CD4-positive, alpha-beta T cell treated with Interleukin-6 at 100 ng/mL for 8 hours (primary cell): Measurements from ENCODE around the gene RIMBP3C.
"Not testable (repeated sequence)": the region's sequence is repeated elsewhere in the genome, so short reads cannot be mapped to it uniquely, and the experiment has no call there.

Experiments
- DNase-seq: peaks from one replicate; pipeline ENCODE4 v3.0.0-alpha.2; 2020; ENCODE audit warnings: mixed read lengths, low spot score

RIMBP3C gene, protein sequence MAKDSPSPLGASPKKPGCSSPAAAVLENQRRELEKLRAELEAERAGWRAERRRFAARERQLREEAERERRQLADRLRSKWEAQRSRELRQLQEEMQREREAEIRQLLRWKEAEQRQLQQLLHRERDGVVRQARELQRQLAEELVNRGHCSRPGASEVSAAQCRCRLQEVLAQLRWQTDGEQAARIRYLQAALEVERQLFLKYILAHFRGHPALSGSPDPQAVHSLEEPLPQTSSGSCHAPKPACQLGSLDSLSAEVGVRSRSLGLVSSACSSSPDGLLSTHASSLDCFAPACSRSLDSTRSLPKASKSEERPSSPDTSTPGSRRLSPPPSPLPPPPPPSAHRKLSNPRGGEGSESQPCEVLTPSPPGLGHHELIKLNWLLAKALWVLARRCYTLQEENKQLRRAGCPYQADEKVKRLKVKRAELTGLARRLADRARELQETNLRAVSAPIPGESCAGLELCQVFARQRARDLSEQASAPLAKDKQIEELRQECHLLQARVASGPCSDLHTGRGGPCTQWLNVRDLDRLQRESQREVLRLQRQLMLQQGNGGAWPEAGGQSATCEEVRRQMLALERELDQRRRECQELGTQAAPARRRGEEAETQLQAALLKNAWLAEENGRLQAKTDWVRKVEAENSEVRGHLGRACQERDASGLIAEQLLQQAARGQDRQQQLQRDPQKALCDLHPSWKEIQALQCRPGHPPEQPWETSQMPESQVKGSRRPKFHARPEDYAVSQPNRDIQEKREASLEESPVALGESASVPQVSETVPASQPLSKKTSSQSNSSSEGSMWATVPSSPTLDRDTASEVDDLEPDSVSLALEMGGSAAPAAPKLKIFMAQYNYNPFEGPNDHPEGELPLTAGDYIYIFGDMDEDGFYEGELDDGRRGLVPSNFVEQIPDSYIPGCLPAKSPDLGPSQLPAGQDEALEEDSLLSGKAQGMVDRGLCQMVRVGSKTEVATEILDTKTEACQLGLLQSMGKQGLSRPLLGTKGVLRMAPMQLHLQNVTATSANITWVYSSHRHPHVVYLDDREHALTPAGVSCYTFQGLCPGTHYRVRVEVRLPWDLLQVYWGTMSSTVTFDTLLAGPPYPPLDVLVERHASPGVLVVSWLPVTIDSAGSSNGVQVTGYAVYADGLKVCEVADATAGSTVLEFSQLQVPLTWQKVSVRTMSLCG (N-terminal part only)

DNA sequence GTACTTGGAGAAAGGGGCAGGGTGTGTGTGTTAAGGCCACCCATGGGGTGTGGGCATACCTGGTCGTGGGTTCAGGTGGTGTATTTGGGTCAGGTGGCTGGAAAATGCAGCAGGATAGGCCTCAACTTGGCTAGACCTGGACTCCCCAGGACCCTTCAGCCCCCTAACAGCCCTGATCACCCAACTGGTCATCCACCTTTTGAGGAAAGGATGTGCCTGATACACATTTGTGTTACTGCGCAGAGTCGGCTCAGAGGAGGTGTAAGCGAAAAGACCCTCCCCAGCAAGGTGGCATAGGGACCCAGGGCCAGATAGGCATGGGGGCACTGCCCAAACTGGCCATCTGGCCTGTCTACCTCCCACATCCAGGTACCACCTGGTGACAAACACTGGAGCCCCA, at the start of gene RIMBP3C:
RIMBP3C (minus strand) TSS at position 101 of the 400 bp plus-strand sequence. CDS start 485 bp downstream, outside the sequence.
- DNase-seq: not testable (repeated sequence)

DNA sequence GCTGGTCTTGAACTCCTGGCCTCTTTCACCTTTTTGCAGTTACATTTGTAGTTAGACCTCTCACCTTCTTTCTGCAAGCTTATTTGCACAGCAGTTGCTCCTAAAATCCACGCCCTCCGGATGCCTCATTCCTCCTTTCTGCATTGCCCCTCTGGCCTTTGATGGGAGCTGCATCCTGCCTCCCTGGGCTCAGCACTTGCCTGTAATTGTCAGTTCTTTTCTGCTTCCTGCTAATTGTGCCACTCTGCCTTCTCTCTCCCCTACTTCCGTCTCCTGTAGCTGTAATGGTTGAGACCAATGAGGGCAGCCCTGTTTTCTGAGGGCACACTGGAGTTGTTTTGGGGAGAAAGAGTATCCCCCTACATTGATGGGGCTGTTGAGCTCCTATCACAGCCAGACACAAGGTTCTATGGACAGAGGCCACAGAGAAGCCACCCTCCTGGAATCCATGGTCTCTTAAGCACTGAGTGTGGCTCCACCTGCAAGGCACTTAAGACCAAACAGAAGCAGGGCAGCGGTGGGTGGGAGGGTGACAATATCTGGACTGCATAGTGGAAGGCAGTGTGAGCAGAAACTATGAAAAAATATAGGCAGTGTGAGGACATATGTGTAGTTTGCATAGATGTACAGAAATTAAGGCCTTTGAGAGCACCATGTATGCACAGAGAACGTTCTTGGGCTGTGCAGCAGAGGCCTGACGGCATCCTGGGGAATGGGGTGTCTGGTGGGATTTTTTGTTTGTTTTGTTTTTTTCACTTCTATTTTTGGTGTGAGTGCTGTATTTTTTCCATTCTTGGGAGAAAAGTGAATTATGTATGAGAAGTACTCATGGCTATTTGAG, 48.0 kb upstream of the RIMBP3C start:
- no peak for DNase-seq

DNA sequence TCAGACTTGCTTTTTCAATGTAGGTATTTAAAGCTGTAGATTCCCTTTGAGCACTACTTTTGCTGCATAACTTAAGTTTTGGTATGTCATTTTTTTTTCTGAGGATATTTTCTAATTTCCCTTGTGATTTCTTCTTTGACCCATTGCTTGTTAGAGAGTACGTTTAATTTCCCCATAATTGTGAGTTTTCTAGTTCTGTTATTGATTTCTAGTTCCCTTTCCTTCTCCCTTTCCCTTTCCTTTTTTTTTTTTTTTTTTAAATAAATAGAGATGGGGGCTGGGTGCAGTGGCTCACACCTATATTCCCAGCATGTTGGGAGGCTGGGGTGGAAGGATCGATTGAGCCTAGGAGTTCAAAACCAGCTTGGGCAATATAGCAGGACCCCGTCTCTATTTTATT, 47.0 kb upstream of the RIMBP3C start:
- no peak for DNase-seq

DNA sequence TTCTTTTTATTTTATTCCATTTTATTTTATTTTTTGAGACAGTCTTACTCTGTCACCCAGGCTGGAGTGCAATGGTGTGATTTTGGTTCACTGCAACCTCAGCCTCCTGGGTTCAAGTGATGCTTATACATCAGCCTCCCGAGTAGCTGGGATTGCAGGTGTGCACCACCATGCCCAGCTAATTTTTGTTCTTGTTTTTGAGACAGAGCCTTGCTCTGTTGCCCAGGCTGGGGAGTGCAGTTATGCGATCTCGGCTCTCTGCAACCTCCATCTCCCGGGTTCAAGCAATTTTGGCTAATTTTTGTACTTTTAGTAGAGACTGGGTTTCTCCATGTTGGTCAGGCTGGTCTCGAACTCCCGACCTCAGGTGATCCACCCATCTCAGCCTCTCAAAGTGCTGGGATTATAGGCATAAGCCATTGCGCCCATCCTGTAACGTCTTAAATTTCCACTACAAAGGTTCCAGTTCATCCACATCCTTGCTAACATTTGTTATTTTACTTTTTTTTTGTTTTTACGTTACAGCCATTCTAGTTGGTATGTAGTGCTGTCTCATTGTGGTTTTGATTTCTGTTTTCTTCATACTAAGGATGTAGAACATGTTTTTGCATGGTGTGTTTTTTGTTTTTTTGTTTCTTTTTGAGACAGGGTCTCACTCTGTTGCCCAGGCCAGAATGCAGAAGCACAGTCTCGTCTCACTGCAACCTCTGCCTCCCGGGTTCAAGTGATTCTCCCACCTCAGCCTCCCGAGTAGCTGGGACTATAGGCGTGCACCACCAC, 45.3 kb upstream of the RIMBP3C start:
- not testable (repeated sequence) for DNase-seq

DNA sequence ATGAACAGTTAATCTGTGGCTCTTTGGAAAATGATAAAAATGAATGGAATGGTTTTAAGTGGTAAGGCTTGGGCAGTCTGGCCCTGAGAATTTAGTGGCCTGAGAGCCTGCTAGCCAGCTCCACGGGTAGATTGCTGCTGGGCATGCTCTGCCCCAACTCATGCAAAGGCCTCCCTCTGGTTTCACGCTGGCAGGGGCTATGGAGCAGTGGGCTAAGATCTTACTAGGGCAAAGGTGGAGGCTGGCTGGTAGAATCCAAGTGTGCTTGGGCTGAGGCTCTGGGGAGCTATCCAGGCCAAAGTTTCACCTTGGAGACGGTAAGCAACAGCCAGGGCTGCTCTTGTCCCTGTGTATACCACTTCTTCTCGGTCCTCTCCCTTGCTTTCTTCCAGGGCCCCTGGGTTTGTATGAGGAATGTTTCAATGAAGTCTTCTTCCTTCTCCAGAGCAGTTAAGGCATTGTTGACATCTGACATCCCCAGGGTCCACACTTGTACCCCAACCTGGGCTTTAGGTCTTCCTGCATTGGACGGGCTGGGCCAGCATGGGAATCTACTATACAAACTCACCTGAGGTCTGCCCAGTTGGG, 43.7 kb upstream of the RIMBP3C start:
- DNase-seq: no peak

DNA sequence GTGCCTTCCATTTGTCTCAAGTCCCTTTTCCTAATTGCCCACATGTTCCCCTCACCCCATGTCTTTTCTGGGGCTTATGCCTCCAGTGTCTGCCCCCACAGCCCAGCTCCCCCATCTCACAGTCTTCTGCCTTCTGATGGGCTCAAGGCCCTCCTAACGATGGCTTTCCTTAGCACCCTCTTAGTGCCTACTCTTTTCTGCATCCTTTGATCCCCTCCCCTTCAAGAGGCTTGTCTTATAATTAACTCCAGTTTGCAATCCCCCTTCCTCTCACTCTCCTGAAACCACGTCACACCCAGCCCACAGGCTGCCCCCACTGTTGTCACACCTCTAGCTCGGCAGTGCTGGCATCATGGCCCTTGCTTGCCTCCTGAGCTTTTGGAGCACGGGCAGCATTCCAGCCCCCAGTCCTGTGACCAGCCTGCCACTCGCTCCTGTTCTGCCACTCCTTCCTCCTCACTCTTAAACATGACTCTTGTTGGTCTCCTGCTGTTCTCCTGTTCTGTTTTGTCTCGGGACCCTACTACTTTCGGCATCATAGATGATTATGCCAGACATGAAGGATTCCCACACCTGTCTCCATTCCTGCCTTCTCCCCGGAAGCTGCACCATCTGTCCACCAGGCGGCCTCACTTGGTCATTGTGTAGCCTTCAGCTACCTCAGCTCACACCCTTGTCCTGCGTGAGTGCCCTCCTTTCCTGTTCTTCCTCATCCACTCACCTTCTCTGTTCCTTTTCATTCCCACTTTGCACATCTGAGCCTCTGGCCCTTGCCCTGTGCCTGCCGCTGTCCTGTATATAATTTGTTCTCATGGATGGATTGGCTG, 42.4 kb upstream of the RIMBP3C start:
- no peak for DNase-seq

DNA sequence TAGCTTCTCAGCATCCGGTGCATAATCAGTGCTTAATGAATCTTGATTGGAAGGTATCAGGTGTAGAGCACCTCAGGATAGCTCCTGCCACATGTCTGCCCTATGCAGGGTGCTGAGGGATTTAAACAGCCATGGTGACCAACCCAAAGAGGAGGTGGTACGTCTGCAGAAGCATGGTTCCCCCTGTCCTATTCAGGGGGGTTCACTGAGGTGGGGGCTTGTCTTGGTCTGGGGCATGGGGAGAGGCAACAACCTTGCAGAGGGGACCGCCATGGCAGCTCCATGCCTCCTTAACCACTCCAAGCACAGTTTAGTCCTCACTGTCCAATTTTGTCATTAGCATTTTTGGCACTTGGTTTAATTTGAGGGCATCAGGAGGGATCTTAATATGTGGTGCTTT, 41.2 kb upstream of the RIMBP3C start:
- DNase-seq: no peak

DNA sequence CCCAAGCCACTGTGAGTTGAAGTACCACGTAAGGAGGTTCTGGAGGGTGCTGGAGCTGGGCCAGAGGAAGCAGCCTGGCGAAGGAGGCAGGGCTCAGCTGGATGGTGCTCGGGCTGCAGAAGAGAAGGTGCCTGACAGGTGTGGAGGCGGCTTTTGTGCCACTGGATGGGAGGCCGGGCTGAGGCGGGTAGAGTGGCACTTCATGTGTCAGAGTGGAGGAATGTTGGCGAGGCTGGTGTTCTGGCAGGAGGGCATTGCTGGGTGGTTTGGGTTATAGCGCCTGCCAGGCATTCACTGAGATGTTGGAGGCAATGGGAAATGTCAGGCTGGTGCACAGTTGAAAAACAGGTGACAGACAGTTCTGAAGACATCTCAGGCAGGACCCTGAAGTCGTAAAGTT, 40.4 kb upstream of the RIMBP3C start:
- no peak for DNase-seq

DNA sequence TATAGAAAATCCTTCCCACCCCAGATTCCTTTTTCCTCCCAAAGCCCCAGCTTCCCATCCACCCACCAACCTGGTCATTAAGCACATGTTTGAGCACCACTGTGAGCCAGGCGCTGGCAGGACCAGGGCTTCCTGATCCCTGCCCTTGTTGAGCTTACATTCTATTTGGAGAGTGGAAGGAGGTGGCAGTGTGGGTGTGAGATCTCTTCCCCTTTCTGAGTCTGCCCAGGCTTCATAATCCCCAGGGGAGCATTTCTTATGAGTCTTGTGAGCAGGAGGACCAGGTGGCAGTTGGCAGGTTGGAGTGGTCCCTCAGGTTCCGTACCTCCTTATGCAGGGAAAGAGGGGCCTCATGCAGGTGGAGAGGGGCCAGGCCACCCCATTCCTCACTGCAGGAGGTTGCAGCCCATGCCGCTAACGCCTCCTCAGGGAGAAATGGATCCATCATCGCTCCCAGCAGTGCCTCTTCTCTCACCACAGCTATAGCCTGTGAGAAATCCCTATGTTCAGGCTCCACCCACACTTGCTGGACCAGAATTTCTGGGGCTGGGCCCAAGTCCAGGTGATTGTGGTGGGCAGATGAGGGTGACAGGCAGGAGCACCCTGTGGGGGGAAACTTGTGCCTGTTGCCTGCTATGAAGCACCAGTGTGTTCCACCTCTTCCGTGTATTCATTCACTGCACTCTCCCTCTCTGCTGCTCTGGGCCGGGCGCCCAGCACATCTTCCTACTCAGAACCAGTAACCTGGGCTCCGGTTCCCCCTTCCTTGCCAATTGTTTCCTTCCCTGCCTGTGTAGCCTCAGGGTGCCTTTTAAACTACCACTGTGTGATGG, 39.8 kb upstream of the RIMBP3C start:
- no peak for DNase-seq

DNA sequence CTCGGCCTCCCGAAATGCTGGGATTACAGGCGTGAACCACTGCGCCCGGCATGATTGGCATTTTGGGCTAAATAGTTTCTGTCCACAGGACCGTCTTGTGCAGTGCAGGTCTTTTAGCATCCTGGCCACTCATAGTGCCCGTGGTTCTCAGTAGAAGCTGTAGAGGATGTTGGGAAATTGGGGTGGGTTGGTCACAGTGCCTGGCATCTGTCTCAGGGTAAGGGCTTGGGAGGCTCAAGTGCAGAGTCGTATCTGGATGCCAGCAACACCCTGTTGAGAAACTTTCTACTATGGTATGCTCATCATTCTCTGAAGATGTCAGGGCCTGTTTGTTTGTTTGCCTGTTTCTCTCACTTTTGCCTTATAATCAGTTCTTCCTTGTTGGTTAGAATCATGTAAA, 38.1 kb upstream of the RIMBP3C start:
- no peak for DNase-seq

DNA sequence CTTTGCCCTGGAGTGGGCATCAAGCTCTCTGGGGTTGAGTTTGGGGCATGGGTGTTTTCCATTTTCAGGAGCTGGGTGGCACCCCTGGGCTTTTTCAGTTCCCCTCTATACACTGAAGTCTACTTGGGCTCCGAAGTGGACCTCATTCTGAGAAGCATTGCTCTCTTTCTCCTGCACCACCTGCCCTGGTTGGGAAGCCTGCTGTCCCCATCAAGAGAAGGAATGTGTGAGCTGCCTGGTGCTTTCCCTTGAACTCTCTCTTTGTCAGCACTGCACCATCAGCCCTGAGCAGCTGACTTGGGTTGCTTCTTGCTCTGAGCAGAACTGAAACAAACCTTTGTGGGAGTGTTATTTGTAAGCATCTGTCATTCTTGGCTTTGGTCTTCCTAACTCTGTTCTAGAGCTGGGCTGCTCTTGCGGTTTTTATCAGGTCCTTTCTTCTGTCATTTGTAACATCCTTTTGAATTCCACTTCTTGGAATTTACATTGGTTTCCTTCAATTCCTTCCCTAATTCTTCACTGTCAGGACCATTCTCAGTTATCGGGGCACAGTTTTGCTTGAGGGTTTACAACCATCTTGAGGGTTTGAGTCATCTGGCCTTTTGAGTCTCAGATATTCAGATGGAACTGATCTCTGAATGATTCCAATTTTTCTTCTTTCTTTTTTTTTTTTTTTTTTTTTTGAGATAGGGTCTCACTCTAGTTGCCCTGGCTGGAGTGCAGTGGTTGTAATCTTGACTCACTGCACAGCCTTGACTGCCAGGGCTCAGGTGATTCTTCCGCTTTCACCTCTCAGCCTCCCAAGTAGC, 36.7 kb upstream of the RIMBP3C start:
- DNase-seq: no peak

DNA sequence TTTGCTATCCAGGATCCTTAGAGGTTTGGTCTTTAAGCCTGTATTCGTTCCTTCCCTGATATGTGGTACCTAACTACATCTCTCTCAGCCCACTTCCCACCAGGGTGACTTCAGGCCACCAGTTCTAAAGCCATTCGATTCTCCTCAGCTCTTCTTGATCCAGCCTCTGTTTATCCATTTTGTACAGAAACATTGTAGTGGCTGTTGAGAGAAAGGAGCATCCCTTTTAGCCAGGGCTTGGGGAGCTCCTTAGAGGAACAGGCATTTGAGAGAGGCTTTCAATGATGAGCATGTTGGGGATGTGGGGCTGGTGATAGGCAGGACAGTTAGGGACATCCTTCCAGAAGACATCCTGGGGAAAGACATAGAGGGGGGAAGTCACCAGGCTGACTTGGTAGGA, 34.1 kb upstream of the RIMBP3C start:
- DNase-seq: no peak

DNA sequence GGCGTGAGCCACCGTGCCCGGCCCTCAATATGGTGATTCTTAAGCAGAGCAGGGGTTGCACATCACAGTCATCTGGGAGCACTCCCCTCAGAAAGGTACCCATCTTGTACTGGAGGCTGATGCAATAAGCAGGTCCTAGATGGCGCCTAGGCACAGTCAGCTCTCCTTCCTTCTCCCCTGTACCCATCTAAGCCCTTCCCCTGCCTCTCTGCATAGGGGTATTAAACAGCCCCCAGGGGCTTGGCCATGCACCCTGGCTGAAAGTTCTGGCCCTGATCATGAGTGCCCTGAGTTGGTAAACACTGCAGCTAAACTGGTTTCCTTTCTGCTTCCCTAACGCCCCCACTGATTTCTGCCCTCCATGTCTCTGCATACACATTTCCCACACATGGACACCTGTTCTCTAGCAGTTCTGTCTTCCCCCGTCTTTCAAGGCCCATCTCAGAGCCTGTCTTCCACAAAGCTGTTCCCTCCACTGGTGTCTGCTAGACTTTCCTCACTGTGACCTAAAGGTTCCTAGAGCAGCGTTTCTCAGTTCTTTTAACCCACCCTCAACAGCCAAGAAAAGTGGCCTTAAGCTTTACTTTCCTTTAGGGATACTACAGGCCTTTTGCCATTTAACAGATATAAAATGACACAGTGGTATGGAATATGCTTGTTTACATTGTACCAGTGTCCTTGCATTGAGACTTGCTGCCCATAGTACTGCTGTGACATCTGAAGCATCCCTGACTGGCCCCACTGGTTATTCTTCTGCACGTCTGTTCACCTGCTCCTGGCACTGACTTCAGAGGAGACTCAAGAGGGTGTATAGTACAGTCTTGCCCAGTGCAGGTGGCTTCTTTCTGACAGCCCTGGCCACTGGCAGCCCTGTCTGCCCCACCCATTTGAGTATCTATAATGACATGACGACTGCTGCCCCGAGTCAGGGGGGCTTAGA, 31.8 kb upstream of the RIMBP3C start:
- DNase-seq: no peak

DNA sequence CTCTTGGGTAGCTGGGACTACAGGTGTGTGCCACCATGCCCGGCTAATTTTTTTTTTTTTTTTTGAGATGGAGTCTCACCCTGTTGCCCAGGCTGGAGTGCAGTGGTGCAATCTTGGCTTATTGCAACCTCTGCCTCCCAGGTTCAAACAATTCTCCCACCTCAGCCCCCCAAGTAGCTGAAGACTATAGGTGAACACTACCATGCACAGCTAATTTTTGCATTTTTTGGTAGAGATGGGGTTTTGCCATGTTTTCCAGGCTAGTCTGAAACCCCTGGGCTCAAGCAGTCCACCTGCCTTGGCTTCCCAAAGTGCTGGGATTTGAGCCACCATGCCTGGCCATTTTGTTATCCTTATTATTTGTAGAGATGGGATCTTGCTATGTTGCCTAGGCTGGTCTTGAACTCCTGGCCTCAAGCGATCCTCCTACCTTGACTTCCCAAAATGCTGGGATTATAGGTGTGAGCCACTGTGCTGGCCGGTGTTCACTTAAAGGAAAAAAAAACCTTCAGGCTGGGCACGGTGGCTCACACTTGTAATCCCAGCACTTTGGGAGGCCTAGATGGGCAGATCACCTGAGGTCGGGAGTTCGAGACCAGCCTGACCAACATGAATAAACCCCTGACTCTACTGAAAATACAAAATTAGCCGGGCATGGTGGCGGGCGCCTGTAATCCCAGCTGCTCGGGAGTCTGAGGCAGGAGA, 29.9 kb upstream of the RIMBP3C start:
- DNase-seq: not testable (repeated sequence)

DNA sequence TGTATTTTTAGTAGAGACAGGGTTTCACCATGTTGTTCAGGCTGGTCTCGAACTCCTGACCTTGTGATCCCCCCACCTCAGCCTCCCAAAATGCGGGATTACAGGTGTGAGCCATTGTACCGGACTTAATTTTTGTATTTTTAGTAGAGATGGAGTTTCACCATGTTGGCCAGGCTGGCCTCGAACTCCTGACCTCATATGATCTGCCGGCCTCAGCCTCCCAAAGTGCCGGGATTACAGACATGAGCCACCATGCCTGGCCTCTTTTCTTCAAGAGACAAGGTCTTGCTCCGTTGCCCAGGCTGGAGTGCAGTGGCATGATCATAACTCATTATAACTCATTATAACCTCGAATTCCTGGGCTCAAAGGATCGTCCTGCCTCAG, 29.4 kb upstream of the RIMBP3C start:
- not testable (repeated sequence) for DNase-seq

DNA sequence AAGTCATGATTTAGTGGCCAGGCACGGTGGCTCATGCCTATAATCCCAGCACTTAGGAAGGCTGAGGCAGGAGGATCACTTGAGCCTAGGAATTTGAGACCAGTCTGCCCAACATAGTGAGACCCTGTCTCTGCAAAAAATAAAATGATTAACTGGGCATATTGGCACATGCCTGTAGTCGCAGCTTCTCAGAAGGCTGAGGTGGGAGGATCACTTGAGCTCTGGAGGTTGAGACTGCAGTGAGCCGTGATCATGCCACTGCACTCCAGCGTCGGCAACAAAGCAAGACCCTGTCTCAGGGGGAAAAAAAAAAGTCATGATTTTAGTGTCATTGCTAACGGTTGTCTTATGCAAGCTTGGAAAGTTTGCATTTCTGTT, 28.2 kb upstream of the RIMBP3C start:
- DNase-seq: no peak
